NT2/D1 (cell line): ENCODE measurements around the gene KCNG2.

ENCODE experiments used
- SUZ12 ChIP-seq: IDR thresholded peaks from 2 replicates; pipeline ENCODE4 v1.6.1; 2011; ENCODE audit not compliant: insufficient read length, insufficient read depth; ENCODE audit errors: extremely low read depth
- YY1 ChIP-seq: IDR thresholded peaks from 2 replicates; pipeline ENCODE4 v1.6.1; 2011; ENCODE audit not compliant: insufficient read length, insufficient read depth
- ZNF274 ChIP-seq: IDR thresholded peaks from 2 replicates; pipeline ENCODE4 v1.6.1; 2011; ENCODE audit warnings: mild to moderate bottlenecking, low read depth, low read length

DNA sequence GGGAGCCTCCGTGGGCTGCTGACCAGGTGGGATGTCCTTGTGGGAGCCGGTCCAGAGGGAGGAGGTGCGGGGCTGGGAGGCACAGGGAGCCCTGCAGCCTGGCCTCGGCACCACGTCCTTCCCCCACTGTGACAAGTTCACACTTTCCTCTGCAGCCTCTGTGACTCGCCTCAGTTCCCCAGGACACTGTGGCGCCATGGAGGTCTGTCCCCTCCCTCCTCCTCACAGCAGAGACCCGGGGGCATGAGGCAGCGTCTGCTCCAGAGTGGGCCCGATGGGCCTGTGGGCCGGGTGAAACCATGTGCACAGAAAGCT lies 27.3 kb upstream of the KCNG2 start:
- TF ChIP-seq YY1 (no peak), ZNF274 (no peak), SUZ12 (no peak)
